GM12878 (cell line): ENCODE data around the gene NPIPA8.
"Not testable (repeated sequence)": the region's sequence is repeated elsewhere in the genome, so short reads cannot be mapped to it uniquely, and the experiment has no call there.

Experiments used
- CTCF ChIP-seq, 3 experiments: IDR thresholded peaks in 2 of 3; conservative IDR thresholded peaks in 1 of 3; 2 replicates each; pipeline ENCODE4 v1.5.1; 2011; ENCODE audit warnings: low read depth in 3 of 3, low read length in 3 of 3, mild to moderate bottlenecking in 3 of 3, control low read depth in 2 of 3, moderate library complexity in 2 of 3, inconsistent platforms in 1 of 3, mixed read lengths in 1 of 3; ENCODE audit not compliant: control insufficient read depth in 2 of 3, insufficient read depth in 1 of 3; ENCODE audit errors: extremely low read depth in 1 of 3
- ESRRA ChIP-seq: IDR thresholded peaks from 2 replicates; pipeline ENCODE4 v1.6.1; 2012; ENCODE audit warnings: mild to moderate bottlenecking, low read length, improper control_type of control experiment
- ETV6 ChIP-seq, 2 experiments: fragments of 450-650 bp in 1 of 2; IDR thresholded peaks in 1 of 2; conservative IDR thresholded peaks in 1 of 2; 2 replicates each; pipeline ENCODE4 v1.6.1; 2014; ENCODE audit warnings: antibody characterized with exemption in 1 of 2, borderline replicate concordance in 1 of 2, low read depth in 1 of 2, mild to moderate bottlenecking in 1 of 2, moderate library complexity in 1 of 2
- EZH2 ChIP-seq: IDR thresholded peaks from 2 replicates; pipeline ENCODE4 v1.6.1; 2012; ENCODE audit warnings: low read depth, mild to moderate bottlenecking, control low read depth, inconsistent platforms, low read length, borderline replicate concordance; ENCODE audit not compliant: control insufficient read depth
- GATAD2B ChIP-seq: fragments of 450-650 bp; conservative IDR thresholded peaks from 2 replicates; pipeline ENCODE4 v1.6.1; 2017; ENCODE audit warnings: low read depth, mild to moderate bottlenecking, moderate library complexity
- JUNB ChIP-seq: IDR thresholded peaks from 2 replicates; pipeline ENCODE4 v1.6.1; 2016; ENCODE audit warnings: antibody characterized with exemption, mild to moderate bottlenecking
- SMARCA5 ChIP-seq: fragments of 450-650 bp; IDR thresholded peaks from 2 replicates; pipeline ENCODE4 v1.6.1; 2017; ENCODE audit warnings: mild to moderate bottlenecking
- TAF1 ChIP-seq: IDR thresholded peaks from 2 replicates; pipeline ENCODE4 v1.6.1; 2011; ENCODE audit warnings: mild to moderate bottlenecking, low read depth, low read length, borderline replicate concordance
- ZBTB40 ChIP-seq: fragments of 450-650 bp; IDR thresholded peaks from 2 replicates; pipeline ENCODE4 v1.6.1; 2016; ENCODE audit warnings: mild to moderate bottlenecking, moderate library complexity, borderline replicate concordance
- TF ChIP-seq, protein P1 (sequence below): fragments of 150-350 bp; IDR thresholded peaks from 2 replicates; pipeline ENCODE4 v1.6.1; 2016; ENCODE audit warnings: low read depth, low read length

GRCh38 chr16:18294371-18294770 is 42.2 kb downstream of the NPIPA8 start:
- TF ChIP-seq GATAD2B; JUNB; TAF1; CTCF (IDR thresholded peaks at IDR 0.05 in 2 of 3, conservative IDR thresholded peaks at IDR 0.05 in 1 of 3; ENCODE audit: control insufficient read depth in 2 of 3, extremely low read depth in 1 of 3, insufficient read depth in 1 of 3, low read depth in 3 of 3, low read length in 3 of 3); ZBTB40; SMARCA5; EZH2; ESRRA; ETV6 (conservative IDR thresholded peaks at IDR 0.05 in 1 of 2, IDR thresholded peaks at IDR 0.05 in 1 of 2; ENCODE audit: borderline replicate concordance in 1 of 2, low read depth in 1 of 2): not testable (repeated sequence)
- TF ChIP-seq, protein P1, sequence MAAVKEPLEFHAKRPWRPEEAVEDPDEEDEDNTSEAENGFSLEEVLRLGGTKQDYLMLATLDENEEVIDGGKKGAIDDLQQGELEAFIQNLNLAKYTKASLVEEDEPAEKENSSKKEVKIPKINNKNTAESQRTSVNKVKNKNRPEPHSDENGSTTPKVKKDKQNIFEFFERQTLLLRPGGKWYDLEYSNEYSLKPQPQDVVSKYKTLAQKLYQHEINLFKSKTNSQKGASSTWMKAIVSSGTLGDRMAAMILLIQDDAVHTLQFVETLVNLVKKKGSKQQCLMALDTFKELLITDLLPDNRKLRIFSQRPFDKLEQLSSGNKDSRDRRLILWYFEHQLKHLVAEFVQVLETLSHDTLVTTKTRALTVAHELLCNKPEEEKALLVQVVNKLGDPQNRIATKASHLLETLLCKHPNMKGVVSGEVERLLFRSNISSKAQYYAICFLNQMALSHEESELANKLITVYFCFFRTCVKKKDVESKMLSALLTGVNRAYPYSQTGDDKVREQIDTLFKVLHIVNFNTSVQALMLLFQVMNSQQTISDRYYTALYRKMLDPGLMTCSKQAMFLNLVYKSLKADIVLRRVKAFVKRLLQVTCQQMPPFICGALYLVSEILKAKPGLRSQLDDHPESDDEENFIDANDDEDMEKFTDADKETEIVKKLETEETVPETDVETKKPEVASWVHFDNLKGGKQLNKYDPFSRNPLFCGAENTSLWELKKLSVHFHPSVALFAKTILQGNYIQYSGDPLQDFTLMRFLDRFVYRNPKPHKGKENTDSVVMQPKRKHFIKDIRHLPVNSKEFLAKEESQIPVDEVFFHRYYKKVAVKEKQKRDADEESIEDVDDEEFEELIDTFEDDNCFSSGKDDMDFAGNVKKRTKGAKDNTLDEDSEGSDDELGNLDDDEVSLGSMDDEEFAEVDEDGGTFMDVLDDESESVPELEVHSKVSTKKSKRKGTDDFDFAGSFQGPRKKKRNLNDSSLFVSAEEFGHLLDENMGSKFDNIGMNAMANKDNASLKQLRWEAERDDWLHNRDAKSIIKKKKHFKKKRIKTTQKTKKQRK, result not testable (repeated sequence)
